ENCODE results near the gene WRAP73. TPM values are rescaled to one million over a fixed set of nuclear protein-coding genes. Genes with fewer than 3 reads are reported as not detected.

The WRAP73 gene
- total RNA-seq, 1 experiment from 2014 or later: 41.2 TPM

DNA sequence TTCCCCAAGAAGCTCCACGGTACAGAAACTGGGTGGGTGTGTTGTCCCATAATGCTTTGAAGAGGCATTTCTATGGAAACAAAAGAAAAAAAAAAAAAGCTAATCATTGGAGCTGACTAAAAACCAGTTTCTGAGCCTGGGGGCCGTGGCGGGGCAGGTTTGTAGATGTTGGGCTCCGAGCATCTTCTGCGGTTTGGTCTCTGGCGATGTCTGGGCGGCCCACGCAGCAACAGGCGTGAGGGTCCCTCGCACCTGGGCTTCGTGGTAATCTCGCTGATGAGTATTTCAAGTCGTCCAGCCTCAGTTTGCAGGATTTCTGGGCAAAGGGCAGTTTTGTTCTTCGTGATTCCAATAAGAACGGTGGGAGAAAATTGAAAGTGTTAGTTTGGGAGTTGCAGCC is 9.2 kb upstream of the WRAP73 start:
- no peak overlapping the region for H3K4me3 ChIP-seq (ENCODE audit: low read depth, low read length, poor library complexity, severe bottlenecking)
- DNase-seq (ENCODE audit: low spot score): no peak
- ChIA-PET POLR2A (ENCODE audit: low non-redundant PET) (no interaction called here), CTCF (no interaction called here)
- H3K36me3 ChIP-seq (ENCODE audit: insufficient read depth, low read length, poor library complexity, severe bottlenecking): no peaks in the 10 kb centered on the region
- TF ChIP-seq, protein P1, sequence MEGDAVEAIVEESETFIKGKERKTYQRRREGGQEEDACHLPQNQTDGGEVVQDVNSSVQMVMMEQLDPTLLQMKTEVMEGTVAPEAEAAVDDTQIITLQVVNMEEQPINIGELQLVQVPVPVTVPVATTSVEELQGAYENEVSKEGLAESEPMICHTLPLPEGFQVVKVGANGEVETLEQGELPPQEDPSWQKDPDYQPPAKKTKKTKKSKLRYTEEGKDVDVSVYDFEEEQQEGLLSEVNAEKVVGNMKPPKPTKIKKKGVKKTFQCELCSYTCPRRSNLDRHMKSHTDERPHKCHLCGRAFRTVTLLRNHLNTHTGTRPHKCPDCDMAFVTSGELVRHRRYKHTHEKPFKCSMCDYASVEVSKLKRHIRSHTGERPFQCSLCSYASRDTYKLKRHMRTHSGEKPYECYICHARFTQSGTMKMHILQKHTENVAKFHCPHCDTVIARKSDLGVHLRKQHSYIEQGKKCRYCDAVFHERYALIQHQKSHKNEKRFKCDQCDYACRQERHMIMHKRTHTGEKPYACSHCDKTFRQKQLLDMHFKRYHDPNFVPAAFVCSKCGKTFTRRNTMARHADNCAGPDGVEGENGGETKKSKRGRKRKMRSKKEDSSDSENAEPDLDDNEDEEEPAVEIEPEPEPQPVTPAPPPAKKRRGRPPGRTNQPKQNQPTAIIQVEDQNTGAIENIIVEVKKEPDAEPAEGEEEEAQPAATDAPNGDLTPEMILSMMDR (conservative IDR thresholded peaks at IDR 0.05; ENCODE audit: low read depth, low read length): no peak
- TF ChIP-seq EZH2 (IDR thresholded peaks at IDR 0.05; ENCODE audit: borderline replicate concordance, low read depth, low read length, poor library complexity, severe bottlenecking): no peak
- H3K4me1 ChIP-seq (ENCODE audit: insufficient read depth, low read length, poor library complexity, severe bottlenecking): peaks cover 22% of the 10 kb centered on the region
- H3K27ac ChIP-seq (ENCODE audit: low read depth, low read length, poor library complexity, severe bottlenecking): peak overlapping the region; percentile 64
- intact Hi-C loops (cut with micrococcal nuclease; ENCODE audit: unreplicated experiment): no loop called here
- no TSS peak for BruUV-seq (replicated peaks)
- no peaks in the 10 kb centered on the region for H3K9me3 ChIP-seq (ENCODE audit: low read depth, low read length, poor library complexity, severe bottlenecking)
- no peaks in the 10 kb centered on the region for H3K27me3 ChIP-seq (replicated peaks; ENCODE audit: insufficient read depth, low read depth, low read length, poor library complexity)

- no peaks in the 10 kb centered on the region for H3K27me3 ChIP-seq (replicated peaks; ENCODE audit: insufficient read depth, low read depth, low read length, poor library complexity)
- intact Hi-C loops (cut with micrococcal nuclease; ENCODE audit: unreplicated experiment): no loop called here
- peaks cover 18% of the 10 kb centered on the region for H3K4me1 ChIP-seq (ENCODE audit: insufficient read depth, low read length, poor library complexity, severe bottlenecking)
- DNase-seq (ENCODE audit: low spot score): peak; percentile 70
- no peaks in the 10 kb centered on the region for H3K9me3 ChIP-seq (ENCODE audit: low read depth, low read length, poor library complexity, severe bottlenecking)
- ChIA-PET CTCF (no interaction called here), POLR2A (ENCODE audit: low non-redundant PET) (no interaction called here)
- TF ChIP-seq, protein P1 (conservative IDR thresholded peaks at IDR 0.05; ENCODE audit: low read depth, low read length): no peak
- no peak for TF ChIP-seq EZH2 (IDR thresholded peaks at IDR 0.05; ENCODE audit: borderline replicate concordance, low read depth, low read length, poor library complexity, severe bottlenecking)
- H3K4me3 ChIP-seq (ENCODE audit: low read depth, low read length, poor library complexity, severe bottlenecking): no peak overlapping the region
- no TSS peak for BruUV-seq (replicated peaks)
- H3K36me3 ChIP-seq (ENCODE audit: insufficient read depth, low read length, poor library complexity, severe bottlenecking): no peaks in the 10 kb centered on the region
- H3K27ac ChIP-seq (ENCODE audit: low read depth, low read length, poor library complexity, severe bottlenecking): peak overlapping the region; percentile 64
Observed at GRCh38 chr1:3658231-3658615, 8.3 kb upstream of the WRAP73 start.

GRCh38 chr1:3657578-3658230 is 7.8 kb upstream of the WRAP73 start:
- CTCF ChIA-PET: no interaction called here
- no peaks in the 10 kb centered on the region for H3K36me3 ChIP-seq (ENCODE audit: insufficient read depth, low read length, poor library complexity, severe bottlenecking)
- H3K4me3 ChIP-seq (ENCODE audit: low read depth, low read length, poor library complexity, severe bottlenecking): no peak overlapping the region
- intact Hi-C loops (cut with micrococcal nuclease; ENCODE audit: unreplicated experiment): no loop called here
- H3K4me1 ChIP-seq (ENCODE audit: insufficient read depth, low read length, poor library complexity, severe bottlenecking): peaks cover 18% of the 10 kb centered on the region
- no TSS peak for BruUV-seq (replicated peaks)
- TF ChIP-seq, protein P1 (conservative IDR thresholded peaks at IDR 0.05; ENCODE audit: low read depth, low read length): no peak
- no peak for TF ChIP-seq EZH2 (IDR thresholded peaks at IDR 0.05; ENCODE audit: borderline replicate concordance, low read depth, low read length, poor library complexity, severe bottlenecking)
- H3K9me3 ChIP-seq (ENCODE audit: low read depth, low read length, poor library complexity, severe bottlenecking): no peaks in the 10 kb centered on the region
- peaks cover 2% of the 10 kb centered on the region for H3K27me3 ChIP-seq (replicated peaks; ENCODE audit: insufficient read depth, low read depth, low read length, poor library complexity)
- peak overlapping the region; percentile 64 for H3K27ac ChIP-seq (ENCODE audit: low read depth, low read length, poor library complexity, severe bottlenecking)
- POLR2A ChIA-PET (ENCODE audit: low non-redundant PET): no interaction called here
- no peak for DNase-seq (ENCODE audit: low spot score)
